Neural cell (in vitro differentiated cells): Measurements from ENCODE around the gene SF3B3. TPM values are rescaled to one million over a fixed set of nuclear protein-coding genes. Genes with fewer than 3 reads are reported as not detected.

ENCODE experiments used
- H2AFZ ChIP-seq: fragments of 200-600, 300-800 bp; sonication (generic), shearing (Covaris generic); 2 replicates; pipeline ENCODE4 v1.6.0; 2014; ENCODE audit warnings: low read depth, mild to moderate bottlenecking, antibody characterized with exemption, low read length, moderate library complexity
- H3F3A ChIP-seq: fragments of 200-600 bp; shearing (Covaris generic); 2 replicates; pipeline ENCODE4 v1.6.1; 2016; ENCODE audit warnings: mild to moderate bottlenecking, moderate library complexity, mixed read lengths, antibody characterized with exemption, low read length; ENCODE audit not compliant: insufficient read depth, poor library complexity, severe bottlenecking
- H3K27ac ChIP-seq: fragments of 200-600, 300-800 bp; sonication (generic), shearing (Covaris generic); 2 replicates; pipeline ENCODE4 v1.5.1; 2014; ENCODE audit warnings: mild to moderate bottlenecking, low read length, moderate library complexity
- H3K27me3 ChIP-seq: fragments of 300-800, 200-600 bp; sonication (generic), shearing (Covaris generic); 2 replicates; pipeline ENCODE4 v1.6.0; 2014; ENCODE audit warnings: mild to moderate bottlenecking, low read depth, low read length, moderate library complexity; ENCODE audit not compliant: insufficient read depth
- H3K36me3 ChIP-seq: fragments of 300-800, 200-600 bp; sonication (generic), shearing (Covaris generic); 2 replicates; pipeline ENCODE4 v1.5.1; 2014; ENCODE audit warnings: mild to moderate bottlenecking, antibody characterized with exemption, low read length, moderate library complexity; ENCODE audit not compliant: insufficient read depth
- H3K4me2 ChIP-seq: fragments of 300-800, 200-600 bp; sonication (generic), shearing (Covaris generic); 2 replicates; pipeline ENCODE4 v1.6.0; 2014; ENCODE audit warnings: mild to moderate bottlenecking, low read length
- H3K4me3 ChIP-seq: fragments of 300-800, 200-600 bp; sonication (generic), shearing (Covaris generic); 2 replicates; pipeline ENCODE4 v1.5.1; 2014; ENCODE audit warnings: mild to moderate bottlenecking, low read length, moderate library complexity
- H3K79me2 ChIP-seq: fragments of 200-600 bp; shearing (Covaris generic); replicated peaks from 2 replicates; pipeline ENCODE4 v1.6.0; 2014; ENCODE audit warnings: mild to moderate bottlenecking, low read length, moderate library complexity; ENCODE audit not compliant: insufficient read depth
- H3K9ac ChIP-seq: fragments of 300-800, 200-600 bp; sonication (generic), shearing (Covaris generic); 2 replicates; pipeline ENCODE4 v1.6.1; 2016; ENCODE audit warnings: mild to moderate bottlenecking, low read length, mixed read lengths
- H3K9me2 ChIP-seq: fragments of 200-600 bp; shearing (Covaris generic); 2 replicates; pipeline ENCODE4 v1.6.1; 2016; ENCODE audit warnings: mild to moderate bottlenecking, low read length, mixed read lengths; ENCODE audit not compliant: insufficient read depth
- H3K9me3 ChIP-seq: fragments of 200-600, 300-800 bp; sonication (generic), shearing (Covaris generic); 2 replicates; pipeline ENCODE4 v1.6.1; 2016; ENCODE audit warnings: mild to moderate bottlenecking, mixed run types, low read length, moderate library complexity, mixed read lengths
- H4K20me1 ChIP-seq: fragments of 200-600 bp; shearing (Covaris generic); 2 replicates; pipeline ENCODE4 v1.6.1; 2016; ENCODE audit warnings: mild to moderate bottlenecking, mixed run types; ENCODE audit not compliant: insufficient read depth
- CTCF ChIP-seq: fragments of 450-650 bp; IDR thresholded peaks from 2 replicates; pipeline ENCODE4 v1.5.1; 2014; ENCODE audit warnings: antibody characterized with exemption, mild to moderate bottlenecking, moderate library complexity; ENCODE audit not compliant: poor library complexity, severe bottlenecking
- EP300 ChIP-seq: fragments of 450-650 bp; conservative IDR thresholded peaks from 2 replicates; pipeline ENCODE4 v1.6.1; 2014; ENCODE audit warnings: antibody characterized with exemption, mild to moderate bottlenecking, moderate library complexity; ENCODE audit not compliant: poor library complexity, severe bottlenecking
- EZH2 ChIP-seq: fragments of 200-600, 300-800 bp; shearing (Covaris generic), sonication (generic); IDR thresholded peaks from 2 replicates; pipeline ENCODE4 v1.6.1; 2014; ENCODE audit warnings: antibody characterized with exemption, low read length, borderline replicate concordance, mild to moderate bottlenecking; ENCODE audit not compliant: insufficient read depth, poor library complexity, severe bottlenecking
- MXI1 ChIP-seq: fragments of 450-650 bp; conservative IDR thresholded peaks from 2 replicates; pipeline ENCODE4 v1.6.1; 2014; ENCODE audit warnings: antibody characterized with exemption, mild to moderate bottlenecking; ENCODE audit not compliant: poor library complexity, severe bottlenecking
- POLR2AphosphoS5 ChIP-seq: IDR thresholded peaks from 2 replicates; pipeline ENCODE4 v1.6.1; 2012
- RAD21 ChIP-seq: fragments of 450-650 bp; conservative IDR thresholded peaks from 2 replicates; pipeline ENCODE4 v1.6.1; 2014; ENCODE audit warnings: antibody characterized with exemption, mild to moderate bottlenecking, moderate library complexity
- REST ChIP-seq: IDR thresholded peaks from 2 replicates; pipeline ENCODE4 v1.6.1; 2012; ENCODE audit warnings: borderline replicate concordance
- SMC3 ChIP-seq: fragments of 450-650 bp; conservative IDR thresholded peaks from 2 replicates; pipeline ENCODE4 v1.6.1; 2014; ENCODE audit warnings: antibody characterized with exemption, mild to moderate bottlenecking, moderate library complexity; ENCODE audit not compliant: poor library complexity
- TAF1 ChIP-seq: IDR thresholded peaks from 2 replicates; pipeline ENCODE4 v1.6.1; 2012; ENCODE audit warnings: low read depth
- polyA plus RNA-seq: library from polyadenylated mRNA; depleted of rRNA; stranded (reverse); fragments of >200 nt; gene quantifications from 2 replicates; pipeline ENCODE4 v1.2.3, GENCODE V29; 2014

Gene SF3B3
- polyA plus RNA-seq, 1 donor from 2014 or later = 90.0 TPM

- Histone ChIP-seq H3K79me2 (no peaks in the 10 kb centered on the region), H4K20me1 (no peaks in the 10 kb centered on the region)
Observed at GRCh38 chr16:70552675-70553074, 29.1 kb downstream of the SF3B3 start.

GRCh38 chr16:70553645-70554044 lies 30.0 kb downstream of the SF3B3 start:
- H3K4me3 ChIP-seq = no peak overlapping the region
- no peak overlapping the region for H3K4me2 ChIP-seq
- no peaks in the 10 kb centered on the region for H3F3A ChIP-seq
- H3K9ac ChIP-seq = no peak overlapping the region
- H3K9me2 ChIP-seq = no peaks in the 10 kb centered on the region
- TF ChIP-seq MXI1 = no peak
- no peak for TF ChIP-seq CTCF
- TF ChIP-seq EZH2 = no peak
- no peak for TF ChIP-seq SMC3
- no peak for TF ChIP-seq TAF1
- no peak for TF ChIP-seq POLR2AphosphoS5
- TF ChIP-seq EP300 = no peak
- TF ChIP-seq RAD21 = no peak
- no peak for TF ChIP-seq REST
- H3K79me2 ChIP-seq = no peaks in the 10 kb centered on the region
- no peaks in the 10 kb centered on the region for H4K20me1 ChIP-seq
- peaks cover 7% of the 10 kb centered on the region for H3K36me3 ChIP-seq
- H3K9me3 ChIP-seq = no peaks in the 10 kb centered on the region
- no peak overlapping the region for H3K27ac ChIP-seq
- H2AFZ ChIP-seq = no peak overlapping the region
- no peaks in the 10 kb centered on the region for H3K27me3 ChIP-seq

More at GRCh38 chr16:70552675-70553074, 29.1 kb downstream of the SF3B3 start:
- H3F3A ChIP-seq = no peaks in the 10 kb centered on the region
- H3K4me3 ChIP-seq = no peak overlapping the region
- H3K27me3 ChIP-seq = no peaks in the 10 kb centered on the region
- no peak overlapping the region for H3K27ac ChIP-seq
- H2AFZ ChIP-seq = no peak overlapping the region
- H3K9me2 ChIP-seq = no peaks in the 10 kb centered on the region
- H3K4me2 ChIP-seq = no peak overlapping the region
- H3K9ac ChIP-seq = no peak overlapping the region
- no peaks in the 10 kb centered on the region for H3K9me3 ChIP-seq
- TF ChIP-seq RAD21 (no peak), MXI1 (no peak), TAF1 (no peak), EZH2 (no peak), REST (no peak), POLR2AphosphoS5 (no peak)
- H3K36me3 ChIP-seq = peaks cover 11% of the 10 kb centered on the region
